HG03460 (cell line): ENCODE measurements around the gene RIT2.
"Not testable (repeated sequence)": the region's sequence is repeated elsewhere in the genome, so short reads cannot be mapped to it uniquely, and the experiment has no call there.

Source experiments
- ATAC-seq: cut with Tn5 transposase; IDR thresholded peaks from one replicate; pipeline ENCODE4 v1.9.1; 2021; ENCODE audit not compliant: unreplicated experiment

The RIT2 gene

DNA sequence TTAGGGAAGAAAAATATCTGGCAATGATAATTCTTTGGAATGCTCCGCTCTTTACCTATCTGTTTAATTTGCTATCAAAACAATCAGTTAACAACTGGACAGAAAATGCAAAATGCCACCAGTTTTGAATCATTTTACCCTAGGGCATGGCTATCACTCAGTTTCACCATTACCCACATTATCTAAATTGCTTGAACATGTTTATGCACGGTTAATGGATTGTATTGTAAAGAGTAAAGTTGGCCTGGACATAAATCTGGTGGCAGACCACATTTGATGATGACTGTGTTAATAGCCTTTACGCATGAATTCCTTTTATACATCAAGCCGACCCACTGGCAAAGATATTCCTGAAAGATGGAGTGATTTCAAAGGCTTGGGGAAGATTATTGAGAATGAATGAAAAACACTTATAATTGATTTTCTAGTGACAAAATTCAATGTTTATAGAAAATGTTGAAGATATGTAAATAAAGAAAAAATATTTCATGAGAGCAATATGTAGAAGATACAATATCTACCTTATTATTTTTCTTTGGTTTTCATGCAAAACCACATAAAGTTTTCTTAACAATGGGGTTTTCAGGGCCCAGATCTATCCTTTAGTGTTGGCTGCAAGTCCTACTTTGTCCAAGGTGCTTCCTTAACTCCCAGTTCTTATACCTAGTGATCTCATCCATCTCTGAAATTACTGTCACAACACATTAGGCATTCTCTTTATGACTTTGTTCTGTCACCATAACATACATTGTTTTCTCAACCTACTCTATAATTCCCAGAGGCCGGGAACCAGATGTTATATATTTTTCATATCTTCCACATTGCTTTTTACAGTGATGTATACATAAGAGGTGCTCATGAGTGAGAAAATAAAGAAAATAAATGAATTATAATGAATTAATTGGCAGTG lies 265.1 kb downstream of the RIT2 start:
- no peak for ATAC-seq

DNA sequence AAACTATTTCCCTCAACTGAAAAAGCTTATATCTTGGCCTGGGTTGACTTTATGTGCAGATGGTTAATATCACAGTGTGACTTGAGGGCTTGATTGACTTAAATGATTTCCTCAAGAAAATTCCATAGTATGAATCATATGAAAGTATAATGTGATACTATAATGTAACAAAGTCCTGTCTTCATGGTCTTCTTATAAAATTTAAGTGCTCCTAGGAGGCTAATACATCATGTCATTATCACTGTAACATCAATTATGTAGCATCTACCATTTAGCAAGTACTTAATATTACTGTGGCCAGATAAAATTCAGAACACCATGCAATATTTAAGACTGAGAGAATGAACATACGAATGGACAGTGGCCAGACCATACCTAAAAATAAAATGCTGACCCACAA lies 276.1 kb downstream of the RIT2 start:
- ATAC-seq = no peak

DNA sequence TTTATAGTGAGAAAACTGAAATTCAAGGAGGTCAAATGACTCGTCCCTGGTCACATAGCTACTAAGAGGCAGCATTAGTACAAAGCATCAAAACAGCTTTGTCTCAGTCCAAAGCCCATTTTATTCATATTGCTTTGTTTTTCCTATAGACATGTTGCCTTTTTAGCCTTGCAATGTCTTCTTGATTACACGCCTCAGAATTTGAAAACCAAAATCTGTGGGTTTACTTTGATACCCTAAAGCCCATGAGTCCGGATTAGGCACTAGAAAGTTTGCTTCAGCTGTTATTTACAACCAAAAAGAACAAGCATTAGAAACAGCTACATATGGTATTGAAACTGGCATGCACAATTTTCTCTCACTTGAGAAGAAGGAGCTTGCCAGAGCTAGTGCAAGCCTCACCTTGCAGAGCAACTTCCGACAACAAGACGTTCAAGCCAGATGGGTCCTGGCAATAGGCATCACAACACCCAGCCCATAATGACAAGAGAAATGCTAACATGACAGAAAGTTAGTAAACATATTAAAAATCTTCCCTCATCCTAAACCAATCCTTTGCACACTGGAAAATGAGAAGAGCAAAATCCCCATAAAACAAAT lies 276.8 kb downstream of the RIT2 start:
- ATAC-seq = no peak

DNA sequence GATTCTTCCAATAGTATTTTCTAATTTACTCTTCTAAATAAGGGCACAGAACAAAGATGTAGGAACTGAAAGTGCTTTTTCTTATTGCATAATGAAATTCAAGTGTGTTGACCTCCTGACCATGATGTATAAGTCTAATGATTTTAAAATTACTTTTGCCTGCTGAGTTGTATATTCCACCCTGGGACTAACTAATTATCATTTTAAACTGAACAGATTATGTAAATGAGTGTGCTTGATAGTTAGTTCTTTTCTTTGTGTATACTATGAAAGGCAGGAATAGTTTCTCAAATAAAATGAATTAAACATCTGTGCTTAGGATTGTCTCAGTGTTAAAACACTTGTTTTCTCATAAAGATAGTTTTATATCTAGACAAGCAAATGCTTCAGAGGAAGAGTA lies 284.5 kb downstream of the RIT2 start:
- no peak for ATAC-seq

DNA sequence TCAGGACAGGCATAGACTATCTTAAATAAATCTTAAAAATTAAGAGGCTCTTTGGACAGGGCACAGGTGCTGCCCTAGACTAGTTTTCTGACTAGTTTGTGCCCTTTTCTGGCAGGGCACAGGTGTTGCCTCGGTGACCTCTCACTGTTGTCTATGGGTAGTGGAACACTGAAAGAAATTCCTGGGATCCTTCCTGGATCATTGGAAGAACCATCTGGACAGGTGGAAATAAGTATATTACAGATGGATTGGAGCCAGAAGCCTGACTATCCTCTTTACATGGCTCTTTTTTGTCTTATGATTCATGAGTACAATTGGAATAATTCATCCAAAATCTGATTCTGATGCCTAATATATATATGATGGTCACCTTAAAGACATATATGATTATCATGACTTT lies 286.6 kb downstream of the RIT2 start:
- ATAC-seq = no peak

DNA sequence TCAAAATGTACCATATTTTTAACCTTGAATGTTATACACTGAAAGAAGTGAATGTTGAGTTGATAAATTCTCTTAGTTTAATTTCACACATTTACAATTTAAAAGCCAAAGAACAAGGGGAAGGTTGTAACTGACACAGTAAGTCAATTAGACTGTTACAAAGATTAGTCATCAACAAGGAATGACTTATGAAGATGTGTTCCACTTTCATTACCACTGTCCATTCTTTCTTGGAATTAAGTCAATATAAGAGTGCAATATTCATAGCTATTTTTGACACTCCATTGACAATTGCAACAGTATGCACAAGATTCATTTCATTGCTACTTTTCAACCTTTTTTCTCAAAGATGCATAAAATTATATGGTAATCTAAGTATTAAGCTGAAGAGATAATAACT lies 291.3 kb downstream of the RIT2 start:
- no peak for ATAC-seq

DNA sequence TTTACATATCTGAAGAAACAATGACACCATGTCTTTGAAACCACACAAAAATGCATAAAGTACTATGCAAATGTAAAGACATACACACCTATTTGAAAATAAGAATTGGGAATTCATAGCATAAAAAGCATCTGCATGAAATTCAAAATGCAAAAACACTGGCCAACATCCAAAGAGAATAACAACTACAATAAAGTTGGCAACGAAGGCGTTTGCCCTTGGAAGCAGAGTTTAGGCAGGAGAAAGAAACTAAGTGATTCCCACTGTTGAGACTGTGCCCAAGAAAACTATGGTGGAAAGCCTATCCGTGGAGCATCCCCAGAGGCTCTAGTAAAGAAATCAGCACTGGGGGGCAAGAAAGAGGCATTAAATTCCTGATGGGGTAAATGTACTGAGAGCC lies 292.8 kb downstream of the RIT2 start:
- ATAC-seq = no peak

DNA sequence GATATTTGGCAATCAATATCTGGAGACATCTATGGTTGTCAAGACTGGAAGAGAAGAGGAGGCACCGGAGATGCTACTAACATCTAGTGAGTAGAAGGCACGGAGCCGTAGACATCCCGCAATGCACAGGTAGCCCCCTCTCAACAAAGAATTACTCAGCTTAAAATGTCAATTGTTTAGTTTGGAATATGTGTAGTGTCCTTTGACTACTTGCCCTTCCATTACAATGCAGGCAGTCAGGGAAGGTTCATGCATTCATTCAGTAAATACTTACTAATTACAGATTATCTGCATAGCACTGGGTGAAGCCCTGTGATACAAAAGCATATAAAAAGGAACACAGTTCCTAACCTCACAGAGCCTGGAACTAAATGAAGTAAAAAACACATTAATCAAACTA lies 294.0 kb downstream of the RIT2 start:
- no peak for ATAC-seq

DNA sequence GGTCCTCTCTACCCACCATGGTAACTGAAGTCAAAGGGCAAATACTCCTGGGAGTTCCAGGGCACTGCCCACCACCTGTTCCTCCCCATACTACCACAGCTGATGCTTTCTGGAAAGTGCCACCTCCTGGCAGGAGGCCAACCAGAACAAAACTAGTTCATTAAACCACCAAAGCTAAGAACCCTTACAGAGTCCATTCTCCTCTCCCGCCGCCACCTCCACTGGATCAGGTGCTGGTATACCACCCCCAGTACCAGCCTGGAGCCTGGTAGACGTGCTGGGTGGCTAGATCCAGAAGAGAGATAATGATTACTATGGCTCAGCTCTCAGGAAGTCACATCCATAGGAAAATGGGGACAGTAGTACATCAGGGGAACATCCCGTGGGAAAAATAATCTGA lies 300.9 kb downstream of the RIT2 start:
- ATAC-seq = no peak

DNA sequence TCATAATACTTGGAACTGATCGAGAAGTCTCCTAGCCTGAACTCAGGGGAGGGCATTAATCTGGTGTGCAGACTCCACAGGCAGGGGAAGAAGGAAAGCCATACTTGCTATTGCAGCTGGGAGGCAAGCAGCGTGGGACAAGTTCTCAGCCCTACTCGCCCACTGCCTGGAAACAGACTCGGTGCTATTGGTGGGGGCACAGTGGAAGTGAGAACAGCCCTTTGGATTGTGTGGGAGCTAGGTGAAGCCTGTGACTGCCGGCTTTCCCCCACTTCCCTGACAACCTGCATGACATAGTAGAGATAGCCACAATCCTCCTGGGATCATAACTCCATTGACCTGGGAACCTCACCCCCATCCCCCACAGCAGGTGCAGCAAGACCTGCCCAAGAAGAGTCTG lies 301.3 kb downstream of the RIT2 start:
- ATAC-seq = no peak

DNA sequence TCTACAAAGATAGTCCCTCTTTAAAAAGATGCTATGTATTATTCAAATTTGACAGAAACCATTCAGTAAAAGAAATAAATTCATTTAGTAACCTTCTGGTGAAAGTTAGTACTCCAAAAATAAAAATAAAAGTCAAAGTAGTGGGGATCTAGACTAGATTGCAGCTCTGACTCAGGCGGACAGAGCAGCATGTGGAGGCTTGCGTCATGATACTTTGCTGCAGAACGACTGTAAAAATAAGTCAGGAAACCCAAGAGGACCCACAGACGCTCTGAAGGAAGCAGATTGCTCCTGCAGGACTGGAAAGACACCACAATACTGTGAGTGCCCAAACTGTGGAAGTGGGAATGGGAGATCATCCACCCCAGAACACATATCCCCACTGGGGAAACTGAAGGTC lies 301.9 kb downstream of the RIT2 start:
- no peak for ATAC-seq

DNA sequence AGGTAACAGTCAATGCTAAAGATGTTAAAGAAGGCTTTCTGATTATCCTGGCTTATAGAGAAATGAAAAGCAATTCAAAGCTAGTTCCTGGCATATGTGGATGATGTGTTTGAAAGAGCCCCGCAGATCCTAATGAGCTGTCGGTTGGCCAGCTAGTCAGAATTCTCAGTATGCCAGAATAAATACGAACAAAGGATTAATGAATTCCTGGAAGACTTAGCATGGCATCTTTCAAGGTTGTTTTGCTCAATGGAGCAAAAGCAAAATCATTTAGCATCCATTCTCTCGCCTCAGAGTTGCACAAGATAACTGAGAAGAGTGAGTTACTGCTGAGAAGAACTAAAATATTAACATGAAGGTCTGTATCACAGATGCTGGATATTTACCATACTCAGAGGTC lies 307.6 kb downstream of the RIT2 start:
- ATAC-seq = no peak

DNA sequence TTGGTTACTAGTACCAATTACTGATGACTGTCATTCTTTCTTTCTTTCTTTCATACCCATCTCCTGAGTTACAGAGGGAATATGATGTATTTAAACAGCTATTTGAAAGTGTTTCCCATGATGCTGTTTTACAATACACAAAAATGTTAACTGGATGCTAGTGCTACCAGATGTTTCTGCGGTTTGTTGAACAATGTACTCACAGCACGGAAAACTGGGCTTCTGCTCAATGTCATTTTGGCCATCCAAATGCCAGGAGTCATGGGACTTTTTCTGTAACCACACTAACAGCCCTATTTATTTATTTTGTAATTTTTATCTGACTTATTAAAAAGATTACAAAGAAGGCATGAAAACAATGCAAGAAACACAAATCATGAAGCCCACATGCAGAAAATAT lies 313.8 kb downstream of the RIT2 start:
- no peak for ATAC-seq

DNA sequence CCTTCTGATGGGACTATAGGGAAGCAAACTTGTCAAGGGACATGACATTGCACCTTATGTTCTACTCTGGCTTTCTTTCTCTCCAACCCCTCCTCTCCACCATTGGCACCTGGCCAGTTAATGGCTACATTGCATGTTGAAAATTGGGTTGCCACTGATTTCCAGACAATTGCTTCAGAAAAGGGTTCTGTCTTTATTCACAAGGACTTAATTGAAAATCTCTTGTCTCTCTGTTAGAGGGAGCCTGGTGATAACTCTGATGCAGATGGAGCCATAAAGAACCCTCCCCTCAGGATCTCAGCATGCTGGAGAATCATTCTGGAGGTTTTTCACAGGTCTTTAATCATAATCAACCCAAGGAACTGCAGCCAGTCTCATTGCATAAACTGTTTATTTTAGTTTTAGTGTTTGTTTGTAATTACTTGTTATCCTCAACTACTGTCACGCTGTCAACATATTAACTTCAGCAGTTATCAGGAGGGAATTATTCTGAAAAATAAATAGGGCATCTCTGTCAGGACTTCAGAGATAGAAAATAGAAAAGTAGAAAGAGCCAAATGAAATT lies 316.8 kb downstream of the RIT2 start:
- ATAC-seq = no peak

DNA sequence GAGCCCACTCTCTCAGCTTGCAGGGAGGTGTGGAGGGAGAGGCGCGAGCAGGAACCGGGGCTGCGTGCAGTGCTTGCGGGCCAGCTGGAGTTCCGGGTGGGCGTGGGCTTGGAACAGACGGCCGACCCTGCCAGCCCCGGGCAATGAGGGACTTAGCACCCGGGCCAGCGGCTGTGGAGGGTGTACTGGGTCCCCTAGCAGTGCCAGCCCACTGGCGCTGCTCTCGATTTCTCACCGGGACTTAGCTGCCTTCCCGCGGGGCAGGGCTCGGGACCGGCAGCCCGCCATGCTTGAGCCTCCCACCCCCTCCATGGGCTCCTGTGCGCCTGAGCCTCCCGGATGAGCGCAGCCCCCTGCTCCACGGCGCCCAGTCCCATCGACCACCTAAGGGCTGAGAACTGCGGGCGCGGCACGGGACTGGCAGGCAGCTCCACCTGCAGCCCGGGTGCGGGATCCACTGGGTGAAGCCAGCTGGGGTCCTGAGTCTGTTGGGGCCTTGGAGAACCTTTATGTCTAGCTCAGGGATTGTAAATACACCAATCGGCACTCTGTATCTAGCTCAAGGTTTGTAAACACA lies 320.2 kb downstream of the RIT2 start:
- not testable (repeated sequence) for ATAC-seq

DNA sequence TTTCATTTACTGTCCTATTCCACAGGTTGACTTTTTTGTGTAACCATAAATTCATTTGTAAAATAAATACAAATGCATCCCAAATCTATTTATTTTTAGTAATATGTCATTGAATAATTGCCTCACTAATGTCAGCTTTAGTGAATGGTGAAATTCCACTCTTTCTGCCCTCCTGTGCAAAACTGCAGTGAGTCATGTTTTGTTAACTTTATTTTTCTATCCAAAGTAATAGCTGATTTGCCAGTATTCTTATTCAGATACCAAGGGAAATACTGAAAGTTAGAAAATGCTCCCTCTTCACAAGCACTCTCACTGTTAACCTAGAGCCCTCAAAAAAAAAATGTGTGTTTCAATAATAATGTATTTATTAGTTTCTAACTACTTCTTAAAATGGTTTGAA lies 322.8 kb downstream of the RIT2 start:
- ATAC-seq = no peak

DNA sequence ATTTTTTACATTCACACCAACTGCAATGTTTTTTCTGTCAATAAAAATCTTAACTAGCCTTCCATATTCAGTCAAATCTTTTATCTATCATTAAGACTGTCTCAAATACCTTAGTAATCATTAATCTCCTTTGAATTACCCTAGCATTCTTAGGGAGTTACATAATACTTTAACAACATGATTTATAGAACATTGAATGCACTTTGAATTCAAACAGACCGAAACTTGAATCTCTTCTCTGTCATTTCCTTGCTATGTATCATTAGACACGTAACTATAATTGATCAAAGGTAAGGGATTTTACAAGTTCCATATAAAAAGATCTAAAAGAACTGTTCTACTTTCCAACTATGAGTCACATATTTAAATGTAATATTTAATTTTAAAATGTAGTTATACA lies 330.9 kb downstream of the RIT2 start:
- ATAC-seq = no peak

DNA sequence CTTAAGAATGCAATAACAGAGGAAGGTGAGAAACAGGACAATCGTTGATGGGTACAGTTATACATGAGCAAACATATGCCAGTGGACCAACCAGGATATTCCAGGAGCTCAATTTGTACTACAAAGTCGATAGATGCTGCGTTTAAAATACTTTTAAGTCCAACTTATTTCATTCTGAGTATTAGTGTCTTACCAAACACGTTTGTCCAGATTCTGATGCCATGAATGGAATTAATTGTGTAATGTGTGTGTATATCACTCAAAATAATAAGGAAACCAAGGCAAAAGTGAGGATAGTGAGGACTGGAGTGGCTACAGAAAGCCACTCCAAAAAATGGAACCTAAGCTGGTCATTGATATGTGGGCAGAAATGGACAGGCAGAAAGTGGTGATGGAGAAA lies 332.6 kb downstream of the RIT2 start:
- ATAC-seq = no peak

DNA sequence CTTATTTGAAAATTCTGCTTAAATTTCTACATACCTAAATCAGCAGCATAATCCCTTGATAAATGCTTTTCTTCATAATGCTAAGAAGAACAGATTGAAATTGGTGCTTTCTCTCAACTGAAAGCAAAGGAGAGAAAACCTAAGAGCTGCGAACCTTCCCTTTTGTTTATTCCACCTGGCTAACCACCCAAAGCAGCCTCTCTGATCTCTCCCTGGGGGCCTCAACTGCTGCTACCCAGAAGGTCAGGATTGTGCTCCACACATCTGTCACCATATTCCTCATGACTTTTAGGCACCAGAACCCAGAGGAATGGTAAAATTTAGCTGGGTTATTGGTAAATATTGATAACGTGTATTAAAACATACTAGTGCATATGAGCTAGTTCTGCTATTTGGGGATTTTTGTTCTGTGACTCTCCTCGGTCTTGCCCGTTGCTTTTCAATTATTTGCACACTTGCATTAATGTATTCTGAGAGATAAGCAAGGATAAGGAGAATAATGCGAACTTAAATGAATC lies 334.1 kb downstream of the RIT2 start:
- ATAC-seq = no peak

DNA sequence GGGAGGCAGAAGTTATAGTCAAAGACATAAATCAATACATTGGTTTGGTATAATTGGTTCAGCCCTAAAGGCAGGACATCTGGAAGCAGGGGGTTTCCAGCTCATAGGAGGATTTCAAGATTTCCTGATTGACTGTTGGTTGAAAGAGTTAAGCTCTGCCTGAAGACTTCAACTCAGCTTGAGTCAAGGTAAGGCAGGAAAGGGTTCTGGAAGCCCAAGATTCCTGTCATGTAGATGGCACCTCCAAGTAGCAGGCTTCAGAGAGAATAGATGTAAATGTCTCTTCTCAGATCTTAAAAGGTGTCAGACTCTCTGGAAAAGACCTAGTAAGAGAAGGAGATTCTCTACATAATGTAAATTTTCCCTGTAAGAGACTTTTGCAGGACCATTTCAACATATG lies 335.3 kb downstream of the RIT2 start:
- ATAC-seq = no peak

DNA sequence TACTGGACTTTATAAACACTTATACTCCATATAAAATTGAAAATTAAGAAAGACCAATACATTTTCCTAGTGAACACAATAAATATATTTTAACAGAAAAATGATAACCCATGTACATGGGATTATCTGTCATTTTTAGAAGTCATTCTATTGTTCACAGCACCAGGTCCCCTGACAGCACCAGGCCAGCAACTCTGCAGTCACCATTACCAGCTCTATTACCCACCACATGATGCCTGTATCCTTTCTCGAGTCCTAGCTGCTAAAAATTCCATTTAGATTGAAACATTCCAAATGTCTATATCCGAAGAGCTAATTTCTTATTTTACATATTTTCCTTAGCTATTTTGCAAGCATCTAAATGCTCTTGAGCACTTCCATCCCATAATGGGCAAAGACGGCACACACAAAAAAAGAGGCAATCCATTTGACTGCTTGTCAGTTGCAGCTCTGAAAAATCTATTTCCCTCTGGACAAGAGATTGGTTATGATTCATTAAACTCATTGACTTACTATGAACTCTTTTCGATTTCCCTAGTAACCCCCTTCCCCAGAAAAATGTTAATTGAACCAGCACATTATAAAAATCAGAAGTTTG lies 336.9 kb downstream of the RIT2 start:
- no peak for ATAC-seq
